Subcutaneous abdominal adipose tissue (tissue), 5 donors: ENCODE measurements around the gene ZDBF2.
"Not testable (repeated sequence)": the region's sequence is repeated elsewhere in the genome, so short reads cannot be mapped to it uniquely, and the experiment has no call there.

Experiments
- H3K27ac ChIP-seq: one replicate; pipeline ENCODE4 v1.7.0; 2013; ENCODE audit warnings: low read depth, mild to moderate bottlenecking, inconsistent platforms, low read length, moderate library complexity
- H3K27me3 ChIP-seq, 5 donors: one replicate each; pipeline ENCODE4 v1.7.0; 2013; ENCODE audit warnings: low read length in 5 of 5, inconsistent platforms in 1 of 5; ENCODE audit not compliant: control insufficient read depth in 5 of 5, insufficient read depth in 4 of 5
- H3K36me3 ChIP-seq, 5 donors: one replicate each; pipeline ENCODE4 v1.7.0; 2013; ENCODE audit warnings: low read length in 5 of 5; ENCODE audit not compliant: control insufficient read depth in 5 of 5, insufficient read depth in 5 of 5
- H3K4me1 ChIP-seq, 5 donors: one replicate each; pipeline ENCODE4 v1.7.0; 2013; ENCODE audit warnings: low read length in 5 of 5, mild to moderate bottlenecking in 3 of 5, moderate library complexity in 1 of 5; ENCODE audit not compliant: control insufficient read depth in 5 of 5, insufficient read depth in 5 of 5
- H3K4me3 ChIP-seq, 5 donors: one replicate each; pipeline ENCODE4 v1.7.0; 2013; ENCODE audit warnings: low read length in 5 of 5, low read depth in 1 of 5
- H3K9ac ChIP-seq, 5 donors: one replicate each; pipeline ENCODE4 v1.7.0; 2013; ENCODE audit warnings: low read length in 5 of 5, mild to moderate bottlenecking in 4 of 5, moderate library complexity in 3 of 5
- H3K9me3 ChIP-seq, 5 donors: one replicate each; pipeline ENCODE4 v1.7.0; 2013; ENCODE audit warnings: low read length in 5 of 5; ENCODE audit not compliant: control insufficient read depth in 5 of 5
- donor health status: healthy.
- donor health status: healthy.
- donor health status: healthy.
- donor health status: healthy.
- donor health status: healthy.

Gene ZDBF2

DNA sequence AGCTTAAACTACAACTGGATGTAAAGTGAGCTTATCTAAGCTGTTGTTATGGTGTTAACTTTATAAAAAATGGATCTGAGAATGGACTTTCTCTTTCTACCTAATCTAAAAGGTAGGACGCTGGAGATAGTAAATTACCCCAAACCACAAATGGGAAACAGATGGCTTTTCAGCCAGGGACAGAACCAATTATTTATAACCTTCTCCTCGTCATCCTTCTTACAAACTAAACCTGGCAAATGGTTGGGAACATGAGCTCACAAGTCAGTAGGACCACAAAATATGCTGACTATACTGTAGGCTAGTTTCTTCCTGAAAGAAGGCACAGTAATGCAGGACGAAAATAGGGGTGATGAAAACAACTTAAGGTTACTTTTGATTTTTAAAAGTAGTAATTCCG, 32.7 kb upstream of the ZDBF2 start:
- Histone ChIP-seq H3K27me3 (peaks cover 0 to 3% (median 0%) of the 10 kb centered on the region in 5 donors), H3K4me1 (peaks cover 0 to 2% (median 0%) of the 10 kb centered on the region in 5 donors), H3K4me3 (no peak overlapping the region), H3K9me3 (no peaks in the 10 kb centered on the region), H3K9ac (no peak overlapping the region), H3K27ac (no peak overlapping the region), H3K36me3 (no peaks in the 10 kb centered on the region)

DNA sequence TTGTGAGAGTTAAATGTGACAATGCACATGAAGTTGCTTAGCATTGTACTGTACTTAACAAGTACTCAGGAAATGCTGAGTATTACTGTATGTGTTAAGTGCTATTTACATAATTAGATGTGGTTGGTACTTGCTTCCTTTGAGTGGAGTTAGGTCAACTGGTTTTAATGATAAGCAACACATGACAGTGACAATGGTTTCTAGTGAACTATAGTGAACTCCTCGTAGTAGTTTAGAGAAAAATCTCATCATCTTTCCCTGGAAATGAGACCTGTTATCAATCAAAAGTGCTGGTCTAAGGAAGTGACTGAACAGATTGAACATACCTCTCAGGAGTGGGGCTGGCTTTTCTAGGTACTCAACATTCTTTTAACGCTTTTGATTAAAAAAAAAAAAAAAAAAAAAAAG, 29.2 kb upstream of the ZDBF2 start:
- no peaks in the 10 kb centered on the region for H3K36me3 ChIP-seq

DNA sequence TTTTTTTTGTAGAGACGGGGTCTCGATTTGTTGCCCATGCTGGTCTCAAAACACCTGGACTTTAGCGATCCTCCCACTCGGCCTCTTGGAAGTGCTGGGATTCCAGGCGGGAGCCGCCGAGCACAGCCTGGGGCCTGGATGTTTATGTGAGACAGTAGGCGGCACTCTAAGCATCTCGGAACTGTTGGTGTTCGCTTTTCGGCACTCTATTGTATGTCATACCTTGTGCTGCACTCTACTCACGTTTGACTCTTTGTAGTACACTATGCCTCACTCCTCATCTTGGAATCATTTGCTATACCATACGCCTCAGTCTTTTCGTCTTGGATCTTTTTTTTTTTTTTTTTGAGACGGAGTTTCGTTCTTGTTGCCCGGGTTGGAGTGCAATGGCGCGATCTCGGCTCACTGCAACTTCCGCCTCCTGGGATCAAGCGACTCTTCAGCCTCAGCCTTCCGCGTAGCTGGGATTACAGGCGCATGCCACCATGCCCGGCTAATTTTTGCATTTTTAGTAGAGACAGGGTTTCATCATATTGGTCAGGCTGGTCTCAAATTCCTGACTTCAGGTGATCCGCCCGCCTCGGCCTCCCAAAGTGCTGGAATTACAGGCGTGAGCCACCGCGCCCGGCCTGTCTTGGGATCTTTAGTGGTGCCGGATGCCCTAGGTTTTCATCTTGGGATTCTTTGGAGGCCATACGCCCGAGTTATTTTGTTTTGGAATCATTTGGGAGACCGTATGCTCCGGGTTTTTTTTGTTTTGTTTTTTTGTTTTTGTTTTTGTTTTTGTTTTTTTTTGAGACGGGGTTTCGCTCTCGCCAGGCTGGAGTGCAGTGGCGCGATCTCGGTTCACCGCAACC, 24.2 kb upstream of the ZDBF2 start:
- Histone ChIP-seq H3K4me1 (peaks cover 0 to 7% (median 0%) of the 10 kb centered on the region in 5 donors), H3K4me3 (peak overlapping the region; percentile 4 to 62 (median 53)), H3K9me3 (no peaks in the 10 kb centered on the region), H3K9ac (no peak overlapping the region), H3K36me3 (no peaks in the 10 kb centered on the region), H3K27ac (no peak overlapping the region), H3K27me3 (peaks cover 13 to 37% (median 20%) of the 10 kb centered on the region in 5 donors)

More for the DNA sequence above, 29.2 kb upstream of the ZDBF2 start:
- Histone ChIP-seq H3K27ac (no peak overlapping the region), H3K4me3 (no peak overlapping the region), H3K9ac (no peak overlapping the region), H3K4me1 (peaks cover 0 to 4% (median 0%) of the 10 kb centered on the region in 5 donors), H3K9me3 (no peaks in the 10 kb centered on the region), H3K27me3 (peaks cover 0 to 8% (median 2%) of the 10 kb centered on the region in 5 donors)

DNA sequence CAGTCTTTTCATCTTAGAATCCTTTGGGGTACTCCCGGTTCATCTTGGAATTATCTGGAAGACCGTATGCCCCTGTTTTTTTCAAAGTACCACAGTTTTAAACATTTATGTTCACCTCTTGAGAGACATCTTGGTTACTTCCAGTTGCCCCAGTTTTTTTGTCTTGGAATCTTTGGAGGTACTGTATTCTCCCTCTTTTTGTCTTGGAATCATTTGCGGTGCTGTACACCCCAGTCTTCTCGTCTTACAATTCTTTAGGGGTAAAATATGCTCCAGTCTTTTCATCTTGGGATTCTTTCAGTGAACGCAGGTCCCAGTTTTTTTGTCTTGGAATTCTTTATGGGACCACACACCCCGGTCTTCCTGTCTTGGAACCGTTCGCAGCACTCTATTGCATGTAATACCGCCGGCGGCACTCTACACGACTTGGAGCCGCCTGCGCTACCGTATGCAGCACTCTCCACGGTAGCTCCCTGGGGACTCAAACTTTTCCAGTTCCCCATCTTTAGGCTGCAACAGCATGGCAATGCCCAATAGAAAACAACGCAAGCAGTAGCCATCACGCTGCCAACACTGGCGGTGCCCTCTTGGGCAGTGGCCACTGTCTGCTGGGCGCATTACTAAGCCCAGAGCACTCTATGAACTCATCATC, 21.2 kb upstream of the ZDBF2 start:
- Histone ChIP-seq H3K4me1 (peaks cover 0 to 7% (median 0%) of the 10 kb centered on the region in 5 donors), H3K27ac (no peak overlapping the region), H3K9me3 (no peaks in the 10 kb centered on the region), H3K36me3 (no peaks in the 10 kb centered on the region), H3K9ac (no peak overlapping the region), H3K4me3 (no peak overlapping the region), H3K27me3 (peaks cover 26 to 57% (median 33%) of the 10 kb centered on the region in 5 donors)

DNA sequence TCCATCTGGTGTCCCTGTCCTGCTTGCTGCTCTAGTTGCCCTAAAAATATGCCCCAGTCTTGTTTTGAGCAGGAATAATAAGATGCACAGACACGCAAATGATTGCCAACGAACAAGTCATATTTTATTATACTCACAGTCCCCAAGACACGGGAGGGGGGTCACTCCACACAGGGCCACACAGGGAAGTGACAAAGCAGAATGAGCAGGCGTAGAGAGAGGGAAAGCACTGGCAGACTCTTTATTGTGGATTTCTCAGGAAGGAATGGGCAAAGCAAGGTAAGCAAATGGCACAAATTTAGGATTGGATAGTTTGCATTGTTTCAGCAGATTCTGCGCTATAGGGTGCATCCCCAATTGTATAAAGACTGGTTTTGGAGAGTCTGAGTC, 20.7 kb upstream of the ZDBF2 start:
- Histone ChIP-seq H3K27me3 (peaks cover 26 to 60% (median 33%) of the 10 kb centered on the region in 5 donors), H3K36me3 (no peaks in the 10 kb centered on the region), H3K9me3 (no peaks in the 10 kb centered on the region), H3K4me3 (no peak overlapping the region), H3K9ac (no peak overlapping the region), H3K27ac (no peak overlapping the region), H3K4me1 (peaks cover 0 to 7% (median 0%) of the 10 kb centered on the region in 5 donors)

DNA sequence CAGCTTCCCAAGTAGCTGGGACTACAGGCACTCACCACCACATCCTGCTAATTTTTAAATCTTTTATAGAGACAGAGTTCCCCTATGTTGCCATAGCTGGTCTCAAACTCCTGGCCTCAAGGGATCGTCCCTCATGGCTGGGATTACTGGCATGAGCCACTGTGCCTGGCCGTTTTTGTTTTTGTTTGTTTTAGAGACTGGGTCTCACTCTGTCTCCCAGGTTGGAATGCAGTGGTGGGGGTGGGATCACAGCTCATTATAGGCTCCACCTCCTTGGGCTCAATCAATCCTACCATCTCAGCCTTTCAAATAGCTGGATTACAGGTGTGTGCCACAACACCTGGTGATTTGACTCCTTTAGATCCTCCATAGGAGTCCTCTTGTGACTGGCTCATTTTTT, 19.5 kb upstream of the ZDBF2 start:
- Histone ChIP-seq H3K4me1 (peaks cover 0 to 8% (median 0%) of the 10 kb centered on the region in 5 donors), H3K9ac (no peak overlapping the region), H3K9me3 (no peaks in the 10 kb centered on the region), H3K27me3 (peaks cover 26 to 62% (median 38%) of the 10 kb centered on the region in 5 donors), H3K36me3 (no peaks in the 10 kb centered on the region), H3K27ac (no peak overlapping the region), H3K4me3 (no peak overlapping the region)

DNA sequence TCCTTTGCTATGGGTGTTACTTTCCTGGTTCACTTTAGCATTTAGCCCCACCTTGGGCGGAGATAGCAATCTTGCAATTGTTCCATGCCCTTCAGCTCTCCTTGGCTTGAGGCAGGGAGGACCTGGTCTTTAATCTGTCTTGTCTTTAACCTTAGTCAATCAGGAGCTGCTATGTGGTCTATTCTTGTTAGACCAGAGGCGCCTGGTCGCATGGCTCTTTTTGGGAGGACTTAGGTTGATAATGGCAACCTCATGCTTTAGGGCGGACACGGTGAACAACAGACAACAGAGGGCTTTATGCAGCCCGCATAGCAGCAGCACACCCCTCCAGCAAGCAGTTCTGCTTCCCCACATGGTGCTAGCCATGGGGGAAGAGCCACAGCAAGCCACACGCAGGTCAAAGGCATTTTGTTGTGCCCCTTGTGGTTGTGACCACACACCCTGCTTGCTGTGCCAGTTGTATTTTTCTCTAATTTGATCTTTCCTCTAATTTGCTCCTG, 17.7 kb upstream of the ZDBF2 start:
- H3K4me3 ChIP-seq, result no peak overlapping the region
- H3K9ac ChIP-seq, result no peak overlapping the region
- H3K4me1 ChIP-seq, result peaks cover 0 to 2% (median 0%) of the 10 kb centered on the region in 5 donors
- H3K27ac ChIP-seq, result no peak overlapping the region
- H3K9me3 ChIP-seq, result no peaks in the 10 kb centered on the region
- peaks cover 32 to 69% (median 42%) of the 10 kb centered on the region in 5 donors for H3K27me3 ChIP-seq
- no peaks in the 10 kb centered on the region for H3K36me3 ChIP-seq

DNA sequence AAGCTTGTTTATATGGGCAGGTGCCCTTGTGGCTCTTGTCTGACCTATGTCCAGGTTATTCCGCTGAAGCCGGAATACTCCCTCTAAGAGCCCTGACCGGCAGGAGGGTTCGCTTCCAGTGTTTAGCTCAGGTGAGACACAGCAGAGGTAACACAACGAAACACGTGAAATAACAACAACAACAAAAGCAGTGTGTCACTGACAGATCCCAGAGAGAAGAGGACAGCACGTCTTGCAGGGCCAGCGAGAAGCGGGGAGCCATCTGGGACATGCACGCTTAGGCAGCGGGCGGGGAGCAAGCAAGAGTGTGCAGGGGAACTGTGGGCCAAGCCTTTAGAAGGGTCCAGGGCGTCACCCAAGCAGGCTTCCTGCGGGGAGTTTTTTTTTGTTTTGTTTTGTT, 17.1 kb upstream of the ZDBF2 start:
- Histone ChIP-seq H3K27me3 (peaks cover 32 to 69% (median 42%) of the 10 kb centered on the region in 5 donors), H3K9me3 (no peaks in the 10 kb centered on the region), H3K36me3 (no peaks in the 10 kb centered on the region), H3K27ac (no peak overlapping the region), H3K9ac (no peak overlapping the region), H3K4me3 (no peak overlapping the region), H3K4me1 (peaks cover 0 to 2% (median 0%) of the 10 kb centered on the region in 5 donors)

DNA sequence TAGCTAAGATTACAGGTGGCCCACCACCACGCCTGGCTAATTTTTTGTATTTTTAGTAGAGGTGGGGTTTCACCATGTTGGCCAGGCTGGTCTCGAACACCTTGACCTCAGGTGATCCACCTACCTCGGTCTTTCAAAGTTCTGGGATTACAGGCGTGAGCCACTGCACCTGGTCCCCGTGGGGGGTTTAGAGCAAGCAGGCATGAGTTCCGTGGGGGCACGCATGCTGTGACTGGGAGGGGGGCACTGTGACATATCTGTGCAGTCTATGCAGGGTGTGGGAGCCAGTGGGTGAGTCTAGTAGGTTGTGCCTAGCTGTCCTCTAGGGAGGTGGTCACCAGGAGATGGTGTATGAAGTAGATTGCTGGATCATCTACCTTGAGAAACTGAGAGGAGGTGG, 16.6 kb upstream of the ZDBF2 start:
- Histone ChIP-seq H3K36me3 (no peaks in the 10 kb centered on the region), H3K9me3 (no peaks in the 10 kb centered on the region), H3K27me3 (peaks cover 31 to 65% (median 43%) of the 10 kb centered on the region in 5 donors), H3K9ac (no peak overlapping the region), H3K4me3 (no peak overlapping the region), H3K27ac (no peak overlapping the region), H3K4me1 (peaks cover 0 to 2% (median 0%) of the 10 kb centered on the region in 5 donors)

DNA sequence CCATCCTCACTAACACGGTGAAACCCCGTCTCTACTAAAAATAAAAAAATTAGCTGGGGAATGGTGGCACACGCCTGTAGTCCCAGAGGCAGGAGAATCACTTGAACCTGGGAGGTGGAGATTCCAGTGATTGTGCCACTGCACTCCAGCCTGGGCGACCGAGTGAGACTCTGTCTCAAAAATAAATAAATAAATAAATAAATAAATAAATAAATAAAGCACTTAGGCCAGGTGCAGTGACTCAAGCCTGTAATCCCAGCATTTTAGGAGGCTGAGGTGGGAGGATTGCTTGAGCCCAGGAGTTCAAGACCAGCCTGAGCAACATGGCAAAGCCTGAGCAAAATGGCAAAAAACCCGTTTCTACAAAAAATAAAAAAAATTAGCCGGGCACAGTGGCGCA, 15.8 kb upstream of the ZDBF2 start:
- H3K9ac ChIP-seq, H3K36me3 ChIP-seq, H3K4me1 ChIP-seq, H3K4me3 ChIP-seq, H3K27ac ChIP-seq, H3K9me3 ChIP-seq: not testable (repeated sequence)
- peaks cover 28 to 63% (median 43%) of the 10 kb centered on the region in 5 donors for H3K27me3 ChIP-seq
